Transverse colon (tissue), 4 donors: ENCODE measurements around the gene TMEM123.

Experiments
- CTCF ChIP-seq, 5 experiments: fragments of 200-600 bp in 3 of 5; fragments of 450-650 bp in 2 of 5; sonication (generic) in 3 of 5; IDR thresholded peaks; 1 replicate in 2 of 5; 2 replicates in 3 of 5; pipeline ENCODE4 v1.5.1; 2016 to 2017; ENCODE audit warnings: antibody characterized with exemption in 5 of 5, inconsistent platforms in 3 of 5, mild to moderate bottlenecking in 2 of 5, moderate library complexity in 1 of 5
- EP300 ChIP-seq: sonication (generic); formaldehyde crosslinking; IDR thresholded peaks from one replicate; pipeline ENCODE4 v1.6.1; 2017; ENCODE audit warnings: antibody characterized with exemption, low read depth
- POLR2A ChIP-seq: fragments of 450-650 bp; IDR thresholded peaks from one replicate; pipeline ENCODE4 v1.6.1; 2016; ENCODE audit warnings: antibody characterized with exemption, mild to moderate bottlenecking, moderate library complexity
- POLR2AphosphoS5 ChIP-seq, 3 donors: sonication (generic); formaldehyde crosslinking; IDR thresholded peaks; one replicate each; pipeline ENCODE4 v1.6.1; 2016; ENCODE audit warnings: antibody characterized with exemption in 3 of 3

DNA sequence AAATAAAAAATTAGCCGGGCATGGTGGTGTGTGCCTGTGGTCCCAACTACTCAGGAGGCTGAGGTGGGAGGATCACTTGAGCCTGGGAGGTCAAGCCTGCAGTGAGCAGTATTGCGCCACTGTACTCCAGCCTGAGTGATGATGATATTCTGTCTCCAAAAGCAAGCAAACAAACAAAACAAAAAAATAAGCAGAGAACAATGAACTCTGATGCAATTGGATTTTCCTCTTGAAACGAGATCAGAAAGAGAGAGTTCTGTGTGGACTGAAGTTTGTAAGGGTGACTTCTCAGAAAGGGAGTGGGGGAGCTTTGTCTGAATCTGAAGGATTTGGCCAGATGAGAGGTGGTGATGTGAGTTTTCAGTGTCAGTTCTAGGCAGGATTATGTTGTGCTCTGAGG, 6.0 kb upstream of the TMEM123 start:
- TF ChIP-seq POLR2AphosphoS5 (IDR thresholded peaks at IDR 0.05) (no peak), EP300 (no peak), CTCF (IDR thresholded peaks at IDR 0.05) (no peak), POLR2A (no peak)
